NCI-H1417 (cell line): ENCODE results near the gene SLC45A1.

ENCODE experiments used
- DNase-seq, 3 experiments: peaks; one replicate each; lab custom pipeline; 2025; lab: John Stamatoyannopoulos, UW

The SLC45A1 gene

DNA sequence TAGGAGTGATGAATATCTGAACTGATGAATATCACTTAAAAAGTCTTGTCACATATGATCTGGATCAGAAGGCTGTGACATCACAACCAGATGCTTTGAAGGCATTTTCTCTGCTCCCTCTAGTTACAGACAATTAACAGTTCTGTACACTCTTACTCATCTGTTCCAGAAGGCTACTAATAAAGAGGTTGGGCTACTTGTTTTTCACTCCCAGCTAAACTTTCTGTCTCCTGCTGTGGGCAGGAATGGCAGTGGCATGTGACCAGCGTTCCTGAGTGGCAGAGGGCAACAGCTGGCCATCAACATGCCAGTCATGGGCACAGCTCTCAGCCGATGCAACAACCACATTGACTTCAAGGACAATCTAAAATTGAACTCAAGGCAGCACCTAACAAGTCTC is 66.7 kb downstream of the SLC45A1 start:
- no peak for DNase-seq

DNA sequence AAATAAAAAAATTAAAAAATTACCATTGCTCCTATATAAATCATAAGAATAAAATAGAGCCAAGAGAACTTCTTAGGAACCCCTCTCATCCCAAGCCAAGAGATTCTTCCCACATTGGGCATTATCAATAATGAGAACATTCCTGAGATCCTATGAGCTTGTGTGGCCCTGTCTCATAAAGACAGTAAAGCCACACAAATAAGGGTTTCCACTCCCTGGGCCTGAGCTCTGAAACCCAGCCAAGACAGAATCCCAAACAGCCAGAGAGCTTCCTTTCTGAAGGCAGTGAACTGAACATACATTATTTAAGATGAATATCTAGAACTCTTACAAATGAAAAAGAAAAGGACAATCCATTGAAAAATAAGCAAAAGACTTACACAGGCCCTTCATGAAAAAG is 68.3 kb downstream of the SLC45A1 start:
- no peak for DNase-seq

DNA sequence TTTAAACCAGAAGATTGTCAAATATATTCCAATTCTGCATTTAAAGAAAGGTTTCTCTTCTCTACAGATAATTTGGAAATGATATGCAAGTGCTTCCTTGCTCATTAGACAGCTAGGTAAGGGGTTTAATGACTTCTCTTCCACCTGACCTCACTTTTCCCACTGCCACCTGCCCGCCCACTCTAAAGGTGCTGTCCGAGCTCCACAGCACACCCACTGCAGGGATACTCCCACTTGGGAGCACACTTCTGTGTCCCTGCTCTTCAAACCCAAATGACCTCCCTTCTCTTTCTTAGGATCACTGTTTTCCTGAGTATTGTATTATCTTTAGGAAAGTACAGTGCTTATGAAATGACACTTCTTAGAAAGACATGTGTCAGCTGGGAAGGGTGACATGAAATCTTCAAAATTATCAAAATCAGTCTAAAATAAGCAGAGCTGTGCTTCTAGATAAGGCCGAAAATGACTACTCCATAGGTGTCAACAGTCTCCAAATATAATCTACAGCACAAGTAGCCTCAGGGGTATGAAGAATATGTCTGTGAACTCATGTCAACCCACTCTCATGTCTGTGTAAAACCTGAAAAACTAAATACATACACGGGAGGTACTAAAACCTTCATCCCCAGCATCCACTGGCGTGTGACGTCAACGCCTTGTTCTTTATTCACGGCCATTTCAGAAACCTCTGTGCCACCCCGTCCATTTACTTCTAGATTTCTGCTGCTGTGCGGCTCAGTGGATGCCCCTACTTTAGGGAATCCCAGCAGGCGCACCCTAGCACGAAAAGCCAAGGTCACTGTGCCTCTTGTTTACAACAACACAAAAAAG is 71.0 kb downstream of the SLC45A1 start:
- DNase-seq, result no peak

DNA sequence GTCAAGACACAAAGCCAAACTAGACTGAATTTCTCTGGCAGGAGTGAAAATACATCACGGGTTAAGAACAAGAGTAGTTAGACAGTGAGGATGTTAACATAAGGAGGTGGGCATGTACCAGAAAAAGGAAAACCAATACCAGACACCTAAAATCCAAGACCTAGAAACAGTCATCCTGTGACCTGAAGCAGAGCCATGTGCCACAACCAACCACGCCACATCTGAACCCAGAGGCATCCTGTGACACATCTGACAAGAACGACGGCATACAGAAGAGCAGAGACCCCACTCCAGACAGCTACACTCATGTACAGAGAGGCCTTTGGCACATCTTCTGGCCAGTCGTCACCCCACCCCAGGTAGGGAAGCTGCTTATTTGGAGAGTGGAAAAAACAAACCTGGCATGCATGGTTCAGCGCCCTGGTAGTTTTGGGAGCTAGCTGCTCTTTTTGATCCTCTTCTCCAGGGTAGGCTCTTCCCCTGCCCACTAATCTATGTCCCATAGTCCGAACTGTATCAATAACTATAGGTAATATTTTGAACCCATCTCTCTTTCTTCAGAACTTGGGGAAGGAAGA is 72.1 kb downstream of the SLC45A1 start:
- no peak for DNase-seq

DNA sequence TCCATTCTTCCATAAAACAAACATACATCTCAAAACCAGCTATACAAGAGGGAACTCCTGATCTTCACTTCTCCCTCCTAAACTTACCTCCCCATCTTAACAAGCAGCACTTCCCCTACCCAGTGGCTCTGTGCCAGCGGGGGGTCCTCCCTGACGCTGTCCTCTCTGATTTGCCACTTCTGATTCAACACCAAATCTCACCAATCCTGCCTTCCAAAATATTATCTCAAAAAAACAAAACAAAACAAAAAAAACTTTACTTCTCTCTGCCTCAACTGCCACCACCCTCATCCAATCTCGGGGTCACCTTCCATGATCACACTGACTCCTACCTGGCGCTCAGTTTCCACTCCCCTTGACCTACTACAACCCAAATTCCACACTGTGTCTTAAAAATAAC is 72.8 kb downstream of the SLC45A1 start:
- DNase-seq, result no peak

DNA sequence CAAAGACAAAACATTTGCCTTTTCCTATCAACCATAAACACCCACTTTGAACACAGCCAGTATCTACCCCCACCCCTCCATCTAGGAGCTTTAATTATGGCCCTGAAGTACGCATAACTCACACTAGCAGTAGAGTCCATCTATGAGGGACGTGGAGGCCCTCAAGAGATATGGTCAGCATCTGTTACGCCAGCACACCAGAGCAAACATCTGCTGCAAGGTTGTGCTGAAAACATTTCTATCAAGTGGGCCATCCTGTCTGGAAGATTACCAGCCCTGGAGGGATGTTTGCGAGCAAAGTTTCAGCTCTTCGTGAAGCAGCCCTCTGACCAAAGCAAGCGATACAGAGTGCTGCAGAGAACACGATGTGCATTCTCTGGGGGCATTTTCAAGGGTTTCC is 74.6 kb downstream of the SLC45A1 start:
- no peak for DNase-seq
